Upper lobe of left lung (tissue), 4 donors: Measurements from ENCODE around the gene ESR2.

Source experiments
- CTCF ChIP-seq, 6 experiments: fragments of 450-650 bp in 4 of 6; fragments of 200-600 bp in 2 of 6; sonication (generic) in 2 of 6; IDR thresholded peaks; one replicate each; pipeline ENCODE4 v1.5.1; 2016 to 2019; ENCODE audit warnings: antibody characterized with exemption in 6 of 6
- POLR2A ChIP-seq, 4 donors: fragments of 450-650 bp; IDR thresholded peaks; one replicate each; pipeline ENCODE4 v1.5.1; 2016 to 2017; ENCODE audit warnings: antibody characterized with exemption in 4 of 4, mild to moderate bottlenecking in 2 of 4

GRCh38 chr14:64053694-64054669 lies 240.2 kb downstream of the ESR2 start:
- TF ChIP-seq POLR2A (IDR thresholded peaks at IDR 0.05) = no peak
- TF ChIP-seq CTCF (IDR thresholded peaks at IDR 0.05) = no peak
